LoVo (cell line): ENCODE results near the gene SLC35B2.
"Not testable (repeated sequence)": the region's sequence is repeated elsewhere in the genome, so short reads cannot be mapped to it uniquely, and the experiment has no call there.

ENCODE experiments used
- DNase-seq: peaks from one replicate; pipeline ENCODE4 v3.0.0-alpha.2; 2016; ENCODE audit warnings: low spot score

SLC35B2 gene

DNA sequence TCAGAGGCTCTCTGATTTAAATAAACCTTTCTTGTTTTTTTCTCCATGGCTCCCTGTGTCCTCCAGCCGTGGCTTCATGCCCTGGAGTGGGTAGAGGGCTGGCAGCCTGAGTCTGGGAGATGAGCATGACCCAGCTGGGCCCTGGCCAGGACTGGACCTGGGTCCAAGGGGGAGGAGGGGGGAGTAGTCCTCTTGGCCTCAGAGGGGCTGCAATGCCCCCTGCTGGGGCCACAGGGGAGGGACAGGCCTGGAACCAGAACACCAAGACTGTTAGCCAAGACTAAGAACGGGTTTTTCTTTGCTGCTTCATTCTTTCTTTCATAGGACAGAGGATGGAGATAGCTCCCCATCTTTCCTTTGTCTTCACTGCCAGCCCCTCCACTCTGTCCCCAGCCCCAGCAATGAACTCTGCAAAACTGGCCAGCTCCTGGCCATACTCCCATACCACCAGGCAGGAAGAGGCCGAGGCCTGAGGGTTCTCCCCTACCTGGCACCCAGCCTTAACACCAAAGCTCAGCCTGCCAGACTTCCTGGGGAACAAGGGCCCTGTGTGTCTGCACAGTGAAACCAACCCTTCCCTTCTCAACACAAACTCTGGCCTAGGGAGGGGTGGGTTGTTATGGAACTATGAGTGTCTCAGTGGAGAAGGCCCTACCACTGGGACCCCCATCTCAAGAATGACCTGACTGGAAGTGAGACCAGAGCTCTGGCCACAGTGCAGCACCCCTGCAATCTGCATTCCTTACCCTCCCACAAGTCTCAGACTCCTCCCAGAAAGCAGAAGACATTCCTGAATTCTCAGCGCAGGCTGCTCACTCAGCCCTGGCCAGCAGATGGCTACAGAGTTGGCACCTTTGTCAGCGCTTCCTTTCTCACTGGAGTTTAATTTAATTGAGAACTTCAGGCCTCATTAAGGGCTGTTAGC is 23.0 kb downstream of the SLC35B2 start:
- DNase-seq: no peak

DNA sequence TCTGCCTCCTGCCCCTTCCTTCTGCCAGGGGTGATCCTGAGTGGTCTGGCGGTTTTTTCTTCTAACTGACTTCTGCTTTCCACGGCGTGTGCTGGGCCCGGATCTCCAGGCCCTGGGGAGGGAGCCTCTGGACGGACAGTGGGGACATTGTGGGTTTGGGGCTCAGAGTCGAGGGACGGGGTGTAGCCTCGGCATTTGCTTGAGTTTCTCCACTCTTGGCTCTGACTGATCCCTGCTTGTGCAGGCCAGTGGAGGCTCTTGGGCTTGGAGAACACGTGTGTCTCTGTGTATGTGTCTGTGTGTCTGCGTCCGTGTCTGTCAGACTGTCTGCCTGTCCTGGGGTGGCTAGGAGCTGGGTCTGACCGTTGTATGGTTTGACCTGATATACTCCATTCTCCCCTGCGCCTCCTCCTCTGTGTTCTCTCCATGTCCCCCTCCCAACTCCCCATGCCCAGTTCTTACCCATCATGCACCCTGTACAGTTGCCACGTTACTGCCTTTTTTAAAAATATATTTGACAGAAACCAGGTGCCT is 23.7 kb downstream of the SLC35B2 start:
- DNase-seq: no peak

DNA sequence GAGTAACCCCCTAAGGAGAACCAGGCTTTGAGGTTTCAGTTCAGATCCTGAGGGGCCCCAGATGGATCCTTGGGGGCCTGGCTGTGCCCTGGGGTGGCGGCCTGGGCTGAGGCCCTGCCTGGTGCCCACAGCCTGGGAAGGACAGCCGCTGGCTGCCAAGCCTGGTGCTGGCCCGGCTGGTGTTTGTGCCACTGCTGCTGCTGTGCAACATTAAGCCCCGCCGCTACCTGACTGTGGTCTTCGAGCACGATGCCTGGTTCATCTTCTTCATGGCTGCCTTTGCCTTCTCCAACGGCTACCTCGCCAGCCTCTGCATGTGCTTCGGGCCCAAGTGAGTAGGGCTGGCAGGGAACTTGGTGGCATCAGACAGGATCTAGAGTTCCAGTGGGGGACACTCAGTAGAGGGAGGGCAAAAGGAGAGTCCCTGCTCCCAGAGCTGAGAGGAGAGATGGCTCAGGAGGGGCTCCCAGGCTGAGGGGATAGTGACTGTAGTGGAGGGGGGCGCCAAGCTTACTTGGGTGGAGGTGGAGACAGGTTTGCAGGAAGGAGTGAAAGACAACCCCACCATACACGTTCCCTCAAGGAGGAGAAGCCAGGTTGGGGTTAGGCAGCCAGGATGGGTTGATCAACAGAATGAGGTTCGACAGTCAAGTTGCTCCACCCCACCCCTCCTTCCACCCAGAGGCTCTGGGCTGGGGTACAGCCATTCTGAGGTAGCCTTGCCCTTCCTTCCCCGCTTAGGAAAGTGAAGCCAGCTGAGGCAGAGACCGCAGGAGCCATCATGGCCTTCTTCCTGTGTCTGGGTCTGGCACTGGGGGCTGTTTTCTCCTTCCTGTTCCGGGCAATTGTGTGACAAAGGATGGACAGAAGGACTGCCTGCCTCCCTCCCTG is 24.4 kb downstream of the SLC35B2 start:
- no peak for DNase-seq

DNA sequence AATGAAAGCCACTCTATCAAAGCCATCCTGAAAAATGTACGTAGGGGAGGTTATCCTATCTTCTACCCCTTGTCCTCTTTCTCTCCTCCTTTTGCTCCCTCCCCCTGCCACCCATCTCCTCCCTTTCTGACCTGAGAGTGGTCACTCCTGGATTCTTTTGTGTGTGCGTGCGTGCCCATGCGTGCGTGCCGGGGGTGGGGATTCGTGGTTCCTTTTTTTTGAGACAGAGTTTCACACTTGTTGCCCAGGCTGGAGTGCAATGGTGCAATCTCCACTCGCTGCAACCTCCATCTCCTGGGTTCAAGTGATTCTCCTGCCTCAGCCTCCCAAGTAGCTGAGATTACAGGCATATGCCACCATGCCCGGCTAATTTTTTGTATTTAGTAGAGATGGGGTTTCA is 25.9 kb downstream of the SLC35B2 start:
- not testable (repeated sequence) for DNase-seq

DNA sequence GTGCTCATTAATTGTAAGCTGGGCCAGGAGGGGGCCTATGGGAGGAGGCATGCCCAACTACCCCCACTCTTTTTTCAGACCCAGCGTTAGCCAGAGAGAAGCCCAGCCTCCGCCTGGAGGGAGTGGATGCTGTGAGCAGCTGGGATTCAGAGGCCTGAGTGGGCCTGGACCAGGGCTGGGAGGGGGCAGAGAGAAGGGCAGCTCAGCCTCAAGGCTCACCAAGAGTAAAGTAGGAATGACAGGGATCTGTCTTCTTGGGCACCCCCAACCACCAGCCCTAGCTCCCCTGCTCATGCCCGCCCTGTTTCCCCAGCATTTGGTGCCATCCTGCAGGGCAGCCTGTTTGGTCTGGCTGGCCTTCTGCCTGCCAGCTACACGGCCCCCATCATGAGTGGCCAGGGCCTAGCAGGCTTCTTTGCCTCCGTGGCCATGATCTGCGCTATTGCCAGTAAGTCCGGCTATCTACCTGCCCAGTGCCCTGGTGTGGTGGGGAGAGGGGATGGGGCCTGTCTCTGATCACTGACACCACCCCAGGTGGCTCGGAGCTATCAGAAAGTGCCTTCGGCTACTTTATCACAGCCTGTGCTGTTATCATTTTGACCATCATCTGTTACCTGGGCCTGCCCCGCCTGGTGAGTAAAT is 27.2 kb downstream of the SLC35B2 start:
- no peak for DNase-seq

DNA sequence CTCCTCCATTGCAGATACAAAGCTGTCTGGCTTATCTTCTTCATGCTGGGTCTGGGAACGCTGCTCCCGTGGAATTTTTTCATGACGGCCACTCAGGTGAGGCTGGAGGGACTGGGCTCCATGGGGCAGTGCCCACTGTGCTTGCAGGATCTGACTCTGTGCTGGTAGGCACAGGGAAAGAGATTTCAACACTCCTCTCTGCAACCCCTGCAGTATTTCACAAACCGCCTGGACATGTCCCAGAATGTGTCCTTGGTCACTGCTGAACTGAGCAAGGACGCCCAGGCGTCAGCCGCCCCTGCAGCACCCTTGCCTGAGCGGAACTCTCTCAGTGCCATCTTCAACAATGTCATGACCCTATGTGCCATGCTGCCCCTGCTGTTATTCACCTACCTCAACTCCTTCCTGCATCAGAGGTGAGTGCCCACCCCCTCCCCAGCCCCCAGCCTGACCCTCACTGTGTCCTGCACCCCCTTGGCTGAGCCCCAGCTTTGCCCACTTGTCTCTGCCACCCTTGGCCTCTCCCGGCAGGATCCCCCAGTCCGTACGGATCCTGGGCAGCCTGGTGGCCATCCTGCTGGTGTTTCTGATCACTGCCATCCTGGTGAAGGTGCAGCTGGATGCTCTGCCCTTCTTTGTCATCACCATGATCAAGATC is 27.8 kb downstream of the SLC35B2 start:
- DNase-seq: no peak

DNA sequence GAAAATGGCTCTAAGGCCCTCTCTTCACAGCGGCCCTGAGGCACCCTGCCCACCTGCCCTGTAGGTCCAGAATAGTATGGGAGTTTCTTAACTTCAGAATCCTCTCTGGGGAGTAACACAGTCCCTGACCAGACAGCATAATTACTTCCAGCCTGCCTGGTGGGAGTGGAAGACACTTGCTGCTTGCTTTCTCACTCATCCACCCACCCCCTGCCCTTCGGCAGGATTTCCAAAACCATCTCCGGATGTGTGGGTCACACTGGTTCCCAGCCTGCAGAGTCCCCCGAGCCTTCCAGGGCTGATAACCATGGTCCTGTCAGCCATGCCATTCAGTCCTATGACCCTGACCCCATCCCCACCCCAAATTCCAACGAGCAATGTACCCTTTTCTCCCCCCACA is 28.5 kb downstream of the SLC35B2 start:
- no peak for DNase-seq

DNA sequence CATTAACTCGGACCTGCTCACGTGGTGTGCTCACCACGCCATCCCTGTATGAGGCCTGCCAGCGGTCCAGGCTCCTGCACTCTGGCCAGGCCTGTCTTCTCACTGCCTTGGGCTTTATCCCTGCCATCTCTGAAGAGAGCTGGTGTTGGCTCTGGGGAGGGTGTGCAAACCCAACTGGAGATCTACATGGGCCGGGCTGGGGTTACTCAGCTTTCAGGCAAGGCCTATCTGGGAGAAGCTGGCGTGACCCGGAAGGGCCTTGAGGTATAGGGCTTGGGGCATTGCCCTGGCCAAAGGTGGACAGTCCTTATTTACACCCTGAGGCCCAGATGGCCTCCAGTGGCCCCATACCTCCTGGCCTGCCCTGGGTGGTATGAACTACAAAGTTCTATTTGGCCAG is 28.9 kb downstream of the SLC35B2 start:
- DNase-seq: no peak

DNA sequence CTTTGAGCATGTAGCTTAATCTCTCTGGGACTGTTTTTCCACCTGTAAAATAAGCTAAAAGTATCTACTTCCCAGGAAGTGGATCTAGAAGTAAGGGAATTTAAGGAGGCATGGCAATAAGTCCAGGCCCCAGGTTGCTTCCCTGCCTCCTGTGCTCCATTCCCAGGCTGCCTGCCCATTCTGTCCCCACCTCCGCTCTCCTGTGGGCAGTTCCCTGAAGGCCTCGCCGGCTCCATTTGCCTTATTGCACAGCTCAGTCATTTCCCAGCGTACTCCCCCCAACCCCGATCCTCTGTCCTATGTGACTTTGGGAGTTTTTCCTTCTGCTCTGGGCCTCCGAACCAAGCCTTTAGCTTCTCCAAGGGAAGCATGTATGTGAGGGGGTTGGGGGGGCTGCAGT is 29.3 kb downstream of the SLC35B2 start:
- no peak for DNase-seq

DNA sequence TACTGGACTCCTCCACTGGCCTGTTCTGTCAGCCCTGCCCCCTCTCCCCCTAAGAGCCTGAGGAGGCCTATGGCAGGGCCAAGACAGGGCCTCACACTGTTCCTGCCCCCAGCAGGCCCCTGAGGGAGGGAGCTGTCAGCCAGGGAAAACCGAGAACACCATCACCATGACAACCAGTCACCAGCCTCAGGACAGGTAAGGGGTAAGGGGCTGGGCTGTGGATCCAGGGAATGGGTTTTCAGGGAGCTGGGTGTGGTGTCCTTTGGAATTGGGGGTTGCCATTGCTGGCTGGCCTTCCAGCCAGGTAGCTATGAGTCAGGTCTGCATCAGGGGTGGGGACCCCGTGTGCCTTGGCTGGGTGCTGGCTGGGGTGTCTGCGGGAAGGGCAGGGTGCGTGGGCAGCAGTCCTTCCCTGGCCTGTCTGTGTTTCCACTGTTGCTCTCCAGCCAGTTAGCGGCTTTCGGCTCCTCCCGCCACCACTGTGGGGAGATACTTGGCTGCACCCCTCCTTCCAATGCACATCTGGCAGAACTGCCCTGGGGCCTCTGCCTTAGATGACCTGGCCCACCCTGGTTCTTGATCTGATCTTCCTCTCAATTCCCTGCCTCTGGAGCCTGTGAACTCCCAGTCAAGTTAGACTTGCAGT is 30.1 kb downstream of the SLC35B2 start:
- DNase-seq: no peak

DNA sequence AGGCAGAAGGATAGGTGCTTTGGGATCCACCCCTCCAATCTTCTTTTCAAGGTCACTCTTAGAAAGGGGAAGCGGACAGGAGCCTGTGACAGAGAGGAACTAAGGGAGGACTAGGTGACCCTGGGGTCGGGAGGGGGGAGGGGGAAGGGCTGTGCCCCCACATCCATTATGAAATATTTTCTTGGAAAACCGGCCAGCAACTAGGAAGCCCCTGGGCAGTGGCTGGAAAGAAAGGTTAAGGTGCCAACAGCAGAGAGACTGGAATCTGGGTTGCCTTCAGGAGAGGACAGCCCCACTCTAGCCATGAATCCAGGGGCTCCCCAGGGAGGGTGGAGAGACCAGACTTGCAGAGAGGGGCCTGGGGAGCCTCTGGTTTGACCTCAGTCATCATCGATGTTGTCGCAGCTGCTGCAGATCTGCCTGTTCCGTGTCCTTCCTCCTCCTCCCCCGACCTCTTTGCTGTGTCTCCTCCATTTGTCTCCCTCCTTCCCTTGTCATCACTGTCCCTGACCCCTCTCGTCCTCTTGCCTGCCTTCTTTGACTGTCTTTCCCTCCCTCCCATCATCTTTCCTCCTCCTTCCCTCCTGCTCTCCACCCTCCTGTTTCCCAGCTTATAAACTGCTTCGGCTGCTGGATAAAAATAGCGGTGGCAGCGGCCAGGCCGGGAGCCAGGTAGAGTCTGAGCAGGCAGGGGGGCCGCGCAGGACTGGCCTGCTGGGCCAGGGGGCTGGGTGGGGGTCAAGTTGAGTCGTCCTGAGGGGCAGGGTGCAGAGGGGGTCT is 30.8 kb downstream of the SLC35B2 start:
- DNase-seq: no peak

DNA sequence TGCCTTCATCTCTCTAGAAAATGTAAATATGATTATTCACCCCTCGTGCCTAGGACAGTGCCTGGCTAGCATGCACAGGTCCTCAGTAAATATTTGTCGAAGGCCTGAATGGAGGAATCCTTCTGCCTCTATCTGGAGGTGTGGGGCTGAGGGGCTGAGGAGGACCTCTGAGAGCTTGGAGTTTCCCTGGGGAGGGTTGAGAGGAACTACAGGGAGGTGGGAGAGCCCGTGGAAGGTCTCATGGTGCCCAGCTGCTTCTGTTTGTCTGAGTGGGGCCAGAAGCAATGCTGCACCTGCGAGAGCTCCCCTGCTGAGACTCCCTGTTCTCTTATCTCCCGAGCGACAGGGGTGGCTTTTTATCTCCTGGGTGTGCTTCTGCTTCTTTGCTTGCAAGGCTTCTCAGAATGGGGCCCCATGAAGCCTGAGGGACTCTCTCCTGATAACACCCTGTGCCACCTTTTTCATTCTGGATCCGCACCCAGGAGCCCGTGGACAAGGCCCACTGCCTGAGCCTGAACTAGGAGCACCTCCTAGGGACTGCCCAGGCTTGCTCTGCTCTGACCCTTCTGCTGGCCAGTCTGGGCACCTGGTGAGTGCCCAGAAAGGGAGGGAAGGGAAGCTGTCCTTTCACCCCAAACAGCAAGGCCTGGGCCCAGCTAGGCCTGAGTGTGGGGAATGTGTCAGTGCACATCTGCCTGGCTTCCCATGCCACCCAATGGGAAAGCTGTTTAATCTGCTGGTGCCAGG is 31.6 kb downstream of the SLC35B2 start:
- no peak for DNase-seq

DNA sequence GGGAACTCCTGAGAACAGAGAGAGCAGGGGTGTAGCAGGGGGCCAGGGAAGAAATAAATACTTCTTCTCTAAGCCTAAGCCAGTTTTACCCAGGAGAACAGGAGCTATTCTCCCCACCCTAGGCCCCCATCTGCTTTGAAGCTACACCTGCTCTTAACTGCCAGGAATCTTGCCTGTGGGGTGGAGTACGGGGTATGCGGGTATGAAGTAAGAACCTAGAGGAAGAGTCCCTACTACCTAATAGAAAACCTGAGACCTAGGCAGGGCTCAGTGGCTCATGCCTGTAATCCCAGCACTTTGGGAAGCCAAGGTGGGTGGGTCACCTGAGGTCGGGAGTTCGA is 32.4 kb downstream of the SLC35B2 start:
- no peak for DNase-seq

DNA sequence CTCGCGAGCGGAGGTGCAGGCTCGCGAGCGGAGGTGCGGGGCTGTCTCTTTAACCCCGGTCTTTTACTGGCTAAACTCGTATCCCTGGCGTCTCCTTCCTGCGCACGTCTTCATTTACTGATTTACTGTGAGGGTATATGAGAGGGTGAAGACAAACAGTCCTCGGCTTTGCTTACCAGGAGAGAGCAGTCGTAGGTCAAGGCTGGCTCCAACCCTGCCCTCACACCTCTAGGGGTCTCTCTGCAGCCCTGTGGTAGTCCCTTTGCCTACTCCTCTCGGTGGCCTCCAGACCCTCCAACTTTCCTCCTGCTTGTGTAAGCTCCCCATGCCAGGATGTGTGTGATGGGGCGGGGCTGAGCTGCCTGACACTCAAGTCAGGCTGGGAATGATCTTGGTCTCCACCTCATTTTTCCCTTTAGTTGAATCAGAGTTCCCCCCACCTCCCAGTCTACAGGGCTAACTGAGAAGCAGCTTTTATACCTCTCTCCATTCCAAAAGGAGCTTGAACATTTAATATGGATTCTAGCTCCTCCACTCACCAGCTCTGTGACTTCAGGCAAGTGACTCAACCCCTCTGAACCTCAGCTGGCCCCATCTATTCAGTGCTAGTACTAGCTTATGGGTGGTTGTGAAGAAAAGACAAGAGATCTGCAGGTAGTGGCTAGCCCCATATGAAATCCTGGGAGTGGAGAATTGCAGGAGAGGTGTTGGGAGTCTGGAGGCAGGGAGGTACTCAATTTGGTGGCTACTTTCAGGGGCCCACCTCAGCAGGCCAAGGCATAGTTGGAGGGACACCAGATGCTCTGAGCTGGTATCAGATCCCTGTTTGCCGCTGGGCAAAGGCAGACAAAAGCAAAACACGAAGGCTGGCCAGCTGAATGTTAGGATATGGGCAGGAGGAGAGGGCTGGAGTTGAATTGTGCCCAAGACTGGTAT is 33.0 kb downstream of the SLC35B2 start:
- peak; percentile 10 for DNase-seq

DNA sequence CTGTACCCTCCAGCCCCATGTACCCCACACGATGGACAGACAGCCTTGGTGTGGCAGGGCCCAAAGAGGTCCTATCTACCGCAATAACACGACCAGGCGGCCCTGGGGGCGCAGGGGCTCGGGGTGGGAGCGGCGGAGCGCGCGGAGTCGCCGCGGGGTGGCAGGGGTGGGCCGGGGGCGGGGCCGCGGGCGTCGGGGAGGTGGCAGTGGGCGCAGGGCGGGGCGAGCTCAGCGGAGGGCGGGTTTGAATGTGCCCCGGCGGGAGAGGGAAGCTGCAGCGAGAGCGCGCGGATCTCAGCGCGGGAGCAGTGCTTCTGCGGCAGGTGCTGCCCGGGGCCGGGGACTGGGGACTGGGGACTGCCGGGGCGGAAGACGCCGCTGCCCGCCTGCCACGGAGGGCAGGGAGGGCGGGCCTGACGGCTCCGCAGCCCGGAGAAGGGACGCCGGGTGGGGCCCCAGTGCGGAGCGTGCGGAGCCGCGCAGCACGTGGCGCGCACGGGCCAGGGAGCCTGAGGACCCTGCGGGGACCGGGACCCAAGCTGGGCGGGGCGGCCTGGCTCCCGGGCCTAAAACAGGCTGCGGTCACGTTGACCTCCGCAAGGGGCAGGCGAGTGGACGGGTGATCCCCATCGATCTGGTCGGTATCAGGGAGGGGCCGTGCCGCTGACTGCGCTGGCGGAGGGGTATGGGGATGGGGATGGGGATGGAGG is 33.9 kb downstream of the SLC35B2 start, which contains the start of gene SLC29A1:
TSS of gene SLC29A1 (plus strand) at position 277 of the 710 bp plus-strand sequence. CDS start 3,719 bp downstream, outside the sequence.
- peak; percentile 71 for DNase-seq

DNA sequence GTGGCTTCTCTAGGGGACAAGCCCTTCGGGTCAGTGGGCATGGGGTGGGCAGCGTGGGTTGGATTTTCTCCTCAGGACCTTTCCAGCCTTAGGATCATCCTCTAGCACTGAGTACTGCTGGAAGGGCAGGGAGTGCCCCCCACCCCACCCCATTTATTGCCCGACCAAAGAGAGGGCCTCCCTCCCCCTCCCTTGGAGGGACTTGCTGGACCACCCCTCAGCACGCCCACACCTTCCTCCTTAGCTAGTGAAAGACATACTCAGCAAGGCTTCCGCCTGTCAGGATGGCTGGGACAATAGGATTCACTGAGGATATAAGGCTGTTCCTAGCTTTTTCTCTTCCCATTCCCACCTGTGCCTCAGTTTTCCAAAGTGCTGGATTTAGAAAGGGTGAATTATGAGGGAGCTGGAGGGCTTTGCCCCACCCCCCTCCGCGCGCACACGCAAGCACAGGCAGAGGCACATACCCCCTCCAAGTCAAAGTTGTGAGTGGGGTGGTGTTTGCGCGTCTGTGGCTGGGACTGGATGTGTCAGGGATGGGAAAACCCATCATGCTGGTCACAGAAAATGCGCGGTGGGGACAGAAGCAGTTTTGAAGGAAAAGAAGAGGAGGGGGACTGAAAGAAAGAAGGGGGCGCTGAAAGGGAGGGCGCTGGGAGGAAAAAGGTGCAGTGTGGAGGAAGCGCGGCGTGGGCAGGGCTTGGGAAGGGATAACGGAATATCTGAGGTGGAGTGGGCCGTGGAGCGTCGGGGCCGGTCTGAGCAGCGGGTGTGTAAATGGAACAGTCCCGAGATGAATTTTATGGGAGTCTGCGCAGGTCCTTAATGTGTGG is 34.6 kb downstream of the SLC35B2 start:
- no peak for DNase-seq

DNA sequence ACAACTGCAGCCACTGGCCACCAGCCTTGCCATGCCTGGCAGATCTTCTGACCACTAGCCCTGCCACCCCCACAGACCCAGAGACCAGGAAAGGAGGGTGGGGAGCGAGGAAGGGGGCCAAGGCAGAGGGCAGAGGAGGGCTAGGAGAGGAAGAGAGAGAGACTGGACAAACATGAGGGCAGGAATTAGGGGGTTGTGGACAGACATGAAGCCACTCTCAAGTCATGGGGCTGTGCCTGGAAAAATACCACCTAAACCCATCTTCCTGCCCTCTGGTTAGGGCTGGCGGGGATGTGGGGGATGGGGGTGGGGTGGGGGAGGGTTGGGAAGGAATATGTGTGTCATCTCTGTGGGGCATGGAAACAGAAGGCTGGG is 35.4 kb downstream of the SLC35B2 start:
- DNase-seq: no peak
